A673 (cell line): ENCODE results near the gene CNTROB.

Experiments
- CTCF ChIP-seq: fragments of 300-800, 200-600 bp; sonication (generic); conservative IDR thresholded peaks from 2 replicates; pipeline ENCODE4 v1.5.1; 2017; ENCODE audit warnings: low read depth, mild to moderate bottlenecking, antibody characterized with exemption, low read length, moderate library complexity, mixed read lengths
- EZH2 ChIP-seq: fragments of 200-600 bp; sonication (generic); IDR thresholded peaks from 2 replicates; pipeline ENCODE4 v1.6.1; 2017; ENCODE audit warnings: borderline replicate concordance, low read depth, mild to moderate bottlenecking, mixed read lengths, antibody characterized with exemption, low read length; ENCODE audit not compliant: poor library complexity, severe bottlenecking

GRCh38 chr17:7922845-7923628 lies 9.0 kb upstream of the CNTROB start:
- TF ChIP-seq CTCF (no peak), EZH2 (no peak)
